C4-2B (cell line): ENCODE data around the gene ANKS1B.

Experiments used
- H3K27ac ChIP-seq: fragments of 450-650 bp; 2 replicates; pipeline ENCODE4 v1.5.1; 2017
- CTCF ChIP-seq: fragments of 450-650 bp; conservative IDR thresholded peaks from 2 replicates; pipeline ENCODE4 v1.5.1; 2017; ENCODE audit warnings: mild to moderate bottlenecking
- ZFX ChIP-seq: fragments of 450-650 bp; IDR thresholded peaks from 2 replicates; pipeline ENCODE4 v1.6.1; 2017

Gene ANKS1B

GRCh38 chr12:98990648-98991047 lies 994.1 kb downstream of the ANKS1B start:
- no peak for TF ChIP-seq CTCF
- TF ChIP-seq ZFX, result no peak

GRCh38 chr12:98985156-98985555 lies 999.6 kb downstream of the ANKS1B start:
- TF ChIP-seq ZFX, result no peak
- no peak for TF ChIP-seq CTCF
- no peak overlapping the region for H3K27ac ChIP-seq

More at GRCh38 chr12:98990648-98991047, 994.1 kb downstream of the ANKS1B start:
- H3K27ac ChIP-seq, result no peak overlapping the region

DNA sequence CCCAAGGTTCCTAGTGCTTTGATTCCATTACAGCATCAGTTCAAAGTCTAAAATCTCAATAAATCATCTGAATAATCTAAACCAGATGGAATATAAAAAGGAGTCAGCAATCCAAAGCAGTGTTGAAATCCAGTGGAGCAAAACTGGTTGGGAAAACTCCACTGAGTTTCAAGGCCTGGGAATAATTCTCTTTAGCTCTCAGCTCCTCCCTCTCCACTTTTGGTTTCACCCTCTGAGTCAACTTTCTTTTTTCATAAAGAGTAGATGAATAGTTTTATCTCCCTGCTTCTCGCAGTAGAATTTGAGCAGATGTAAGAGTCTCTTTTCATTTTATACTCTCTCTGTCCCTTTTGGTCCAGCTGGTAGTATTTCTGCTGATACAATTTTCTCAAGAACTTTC lies 1001.1 kb downstream of the ANKS1B start:
- H3K27ac ChIP-seq, result no peak overlapping the region
- TF ChIP-seq CTCF (no peak), ZFX (no peak)

DNA sequence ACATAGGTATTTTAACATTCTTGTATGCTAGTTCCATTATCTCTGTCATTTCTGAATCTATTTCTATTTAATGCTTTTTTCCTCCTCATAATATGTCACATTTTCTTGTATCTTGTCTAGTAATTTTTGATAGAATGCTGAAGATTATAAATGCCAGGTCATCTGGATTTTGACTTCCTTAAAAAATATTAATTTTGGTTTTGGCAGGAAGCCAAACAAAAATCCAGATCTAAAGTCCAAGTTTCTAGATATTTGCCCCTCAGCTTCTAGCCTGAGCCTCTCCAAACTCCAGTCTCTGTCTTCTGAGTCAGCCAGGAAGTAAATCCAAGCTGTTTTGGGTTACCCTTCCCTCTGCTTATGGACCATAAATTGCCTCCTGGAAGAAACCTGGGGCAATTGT lies 1004.2 kb downstream of the ANKS1B start:
- H3K27ac ChIP-seq, result no peak overlapping the region
- TF ChIP-seq CTCF (no peak), ZFX (no peak)

DNA sequence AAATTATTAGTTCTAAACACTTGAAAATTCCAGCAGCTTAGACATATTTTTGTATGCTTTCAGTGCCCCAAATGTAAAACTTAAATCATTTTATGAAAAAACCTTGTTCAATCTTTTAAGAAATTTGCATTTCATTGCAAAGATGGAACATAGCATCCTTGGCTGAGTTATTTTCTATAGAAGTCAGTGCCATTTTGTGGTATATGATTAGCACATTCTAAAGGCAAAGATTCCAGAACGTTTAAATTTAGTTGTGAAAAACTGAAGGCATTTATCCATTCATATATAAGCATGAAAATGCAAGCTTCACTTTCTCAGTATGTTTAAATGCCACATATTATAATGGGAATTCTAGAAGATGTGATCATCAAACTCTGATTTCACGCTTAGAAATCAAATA lies 1007.5 kb downstream of the ANKS1B start:
- TF ChIP-seq ZFX (no peak), CTCF (no peak)
- no peak overlapping the region for H3K27ac ChIP-seq

DNA sequence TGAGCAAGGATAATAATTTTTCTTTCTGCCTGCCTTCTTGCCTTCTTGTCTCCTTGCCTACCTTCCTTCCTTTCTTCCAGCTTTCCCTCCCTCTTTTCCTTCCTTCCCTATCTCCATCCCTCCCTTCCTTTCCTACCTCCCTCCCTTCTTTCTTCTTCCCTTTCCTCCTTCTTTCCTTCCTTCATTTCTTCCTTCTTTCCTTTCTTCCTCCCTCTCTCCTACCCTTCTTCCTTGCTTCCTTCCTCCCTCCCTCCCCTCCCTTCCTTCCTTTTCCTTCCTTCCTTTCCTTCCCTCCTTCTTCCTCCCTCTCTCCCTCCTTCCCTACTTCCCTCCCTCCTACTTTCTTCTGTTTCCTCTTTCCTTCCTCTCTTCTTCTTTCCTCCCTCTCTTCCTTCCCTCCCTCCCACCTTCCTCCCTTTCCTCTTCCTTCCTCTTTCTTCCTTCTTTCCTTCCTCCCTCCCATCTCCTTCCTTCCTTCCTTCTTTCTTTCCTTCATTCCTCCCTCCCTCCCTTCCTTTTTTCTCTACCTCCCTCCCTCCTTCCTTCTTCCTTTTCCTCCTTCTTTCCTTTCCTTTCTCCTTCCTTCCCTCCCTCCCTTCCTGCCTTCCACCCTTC lies 1009.9 kb downstream of the ANKS1B start:
- TF ChIP-seq CTCF (no peak), ZFX (no peak)
- no peak overlapping the region for H3K27ac ChIP-seq

DNA sequence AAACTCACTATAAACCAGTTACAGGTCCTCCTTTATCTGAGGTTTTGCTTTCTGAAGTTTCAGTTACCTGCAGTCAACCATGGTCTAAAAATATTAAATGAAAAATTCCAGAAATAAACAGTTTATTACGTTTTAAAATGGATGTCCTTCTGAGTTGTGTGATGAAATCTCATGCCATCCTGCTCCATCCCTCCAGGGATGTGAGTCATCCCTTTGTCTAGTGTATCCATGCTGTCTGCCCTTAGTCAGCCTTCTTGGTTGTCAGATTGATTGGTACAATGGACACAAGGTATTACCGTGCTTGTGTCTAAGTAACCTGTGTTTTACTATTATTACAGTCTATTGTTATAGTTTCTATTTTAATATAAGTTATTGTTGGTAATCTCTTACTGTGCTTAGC lies 1011.3 kb downstream of the ANKS1B start:
- no peak for TF ChIP-seq CTCF
- no peak for TF ChIP-seq ZFX
- H3K27ac ChIP-seq, result no peak overlapping the region
